ENCODE data around the gene SPATA4. TPM values are rescaled to one million over a fixed set of nuclear protein-coding genes. Genes with fewer than 3 reads are reported as not detected.

The SPATA4 gene
- total RNA-seq, 1 experiment from 2014 or later: not detected

DNA sequence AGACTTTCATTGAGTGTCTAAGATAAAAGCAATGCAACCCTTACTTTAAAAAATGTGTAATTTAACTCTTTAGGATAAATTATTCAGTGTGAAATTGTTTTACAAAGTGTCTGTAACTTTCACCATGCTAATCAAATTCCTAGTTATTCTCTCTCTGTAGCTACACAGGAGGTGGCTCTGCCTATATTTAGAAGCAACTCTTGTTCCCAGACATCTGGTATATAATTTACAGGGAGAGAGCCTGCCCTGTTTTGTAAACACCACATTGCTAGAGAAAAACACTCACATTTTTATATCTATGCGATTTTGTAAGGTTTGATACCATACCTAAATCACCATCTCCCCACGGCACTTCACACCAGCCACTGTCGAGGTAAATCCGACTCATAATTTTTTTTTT lies 35.5 kb upstream of the SPATA4 start:
- Mint-ChIP-seq H3K9me3 (no peaks in the 10 kb centered on the region), H3K27me3 (ENCODE audit: low read depth) (no peaks in the 10 kb centered on the region), H3K27ac (no peak overlapping the region; a peak in 1 of 7 replicates), H3K4me1 (peaks cover 10 to 16% of the 10 kb centered on the region in 2 experiments), H3K4me3 (no peak overlapping the region), H3K36me3 (ENCODE audit: insufficient read depth in 1 of 3, low read depth in 3 of 3) (no peaks in the 10 kb centered on the region)
- Histone ChIP-seq H3K4me1 (ENCODE audit: insufficient read depth, low read length) (no peaks in the 10 kb centered on the region), H3K14ac (ENCODE audit: insufficient read depth, low read length) (no peak overlapping the region), H2BK120ac (ENCODE audit: low read depth, low read length, poor library complexity, severe bottlenecking) (no peak overlapping the region), H3K79me2 (ENCODE audit: insufficient read depth, low read length) (no peaks in the 10 kb centered on the region), H3K9me3 (ENCODE audit: control insufficient read depth, low read depth, low read length) (no peaks in the 10 kb centered on the region), H4K20me1 (ENCODE audit: control insufficient read depth, insufficient read depth, insufficient read length) (no peaks in the 10 kb centered on the region), H3K27ac (ENCODE audit: insufficient read length, low read depth, low read length) (no peak overlapping the region), H3T11ph (ENCODE audit: low read length) (no peak overlapping the region), H4K8ac (replicated peaks; ENCODE audit: insufficient read length, low read depth, low read length) (no peak overlapping the region), H2AFZ (ENCODE audit: low read length) (no peak overlapping the region), H2BK12ac (ENCODE audit: insufficient read length, low read depth, low read length) (no peak overlapping the region), H2BK5ac (ENCODE audit: insufficient read length, low read length) (no peak overlapping the region), H3K27me3 (ENCODE audit: insufficient read depth, low read length) (no peaks in the 10 kb centered on the region), H4K5ac (ENCODE audit: insufficient read length, low read depth, low read length) (no peak overlapping the region), H2BK15ac (ENCODE audit: low read depth, low read length) (no peak overlapping the region), H3K23ac (ENCODE audit: insufficient read length, low read depth, low read length) (no peak overlapping the region), H3K79me1 (ENCODE audit: insufficient read depth, low read depth, low read length, poor library complexity, severe bottlenecking) (no peaks in the 10 kb centered on the region), H3K9ac (ENCODE audit: extremely low read depth, insufficient read length, low read length) (no peak overlapping the region), H3K23me2 (ENCODE audit: insufficient read length, low read depth, low read length, poor library complexity, severe bottlenecking) (no peaks in the 10 kb centered on the region), H3K18ac (ENCODE audit: insufficient read length, low read depth, low read length) (no peak overlapping the region), H3K4ac (ENCODE audit: low read depth, low read length) (no peak overlapping the region), H2BK20ac (ENCODE audit: low read depth, low read length, poor library complexity, severe bottlenecking) (no peak overlapping the region), H2AK5ac (ENCODE audit: insufficient read length, low read length) (no peak overlapping the region), H3K4me2 (ENCODE audit: insufficient read depth, insufficient read length, low read length) (no peak overlapping the region), H4K91ac (ENCODE audit: insufficient read length, low read depth, low read length) (no peak overlapping the region), H3K56ac (ENCODE audit: insufficient read length, low read depth, low read length) (no peak overlapping the region)
- no peak for DNase-seq
- TF ChIP-seq, protein P1, sequence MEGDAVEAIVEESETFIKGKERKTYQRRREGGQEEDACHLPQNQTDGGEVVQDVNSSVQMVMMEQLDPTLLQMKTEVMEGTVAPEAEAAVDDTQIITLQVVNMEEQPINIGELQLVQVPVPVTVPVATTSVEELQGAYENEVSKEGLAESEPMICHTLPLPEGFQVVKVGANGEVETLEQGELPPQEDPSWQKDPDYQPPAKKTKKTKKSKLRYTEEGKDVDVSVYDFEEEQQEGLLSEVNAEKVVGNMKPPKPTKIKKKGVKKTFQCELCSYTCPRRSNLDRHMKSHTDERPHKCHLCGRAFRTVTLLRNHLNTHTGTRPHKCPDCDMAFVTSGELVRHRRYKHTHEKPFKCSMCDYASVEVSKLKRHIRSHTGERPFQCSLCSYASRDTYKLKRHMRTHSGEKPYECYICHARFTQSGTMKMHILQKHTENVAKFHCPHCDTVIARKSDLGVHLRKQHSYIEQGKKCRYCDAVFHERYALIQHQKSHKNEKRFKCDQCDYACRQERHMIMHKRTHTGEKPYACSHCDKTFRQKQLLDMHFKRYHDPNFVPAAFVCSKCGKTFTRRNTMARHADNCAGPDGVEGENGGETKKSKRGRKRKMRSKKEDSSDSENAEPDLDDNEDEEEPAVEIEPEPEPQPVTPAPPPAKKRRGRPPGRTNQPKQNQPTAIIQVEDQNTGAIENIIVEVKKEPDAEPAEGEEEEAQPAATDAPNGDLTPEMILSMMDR (conservative IDR thresholded peaks at IDR 0.05): no peak
- no CpG with 5 or more reads among the region's 4 CpGs for WGBS (ENCODE audit: extremely low coverage, insufficient read length, low lambda C conversion rate)

Data from H9 (cell line).